Measurements from ENCODE around the gene PPP1R14D. TPM values are rescaled to one million over a fixed set of nuclear protein-coding genes. Genes with fewer than 3 reads are reported as not detected.

The PPP1R14D gene
- total RNA-seq, 1 experiment from 2014 or later = not detected

GRCh38 chr15:40789999-40790398 is 38.5 kb downstream of the PPP1R14D start:
- Histone ChIP-seq H3K4ac (ENCODE audit: low read depth, low read length) (no peak overlapping the region), H3K27me3 (ENCODE audit: insufficient read depth, low read length) (no peaks in the 10 kb centered on the region), H2BK20ac (ENCODE audit: low read depth, low read length, poor library complexity, severe bottlenecking) (no peak overlapping the region), H3K79me2 (ENCODE audit: insufficient read depth, low read length) (no peaks in the 10 kb centered on the region), H4K8ac (replicated peaks; ENCODE audit: insufficient read length, low read depth, low read length) (no peak overlapping the region), H2AK5ac (ENCODE audit: insufficient read length, low read length) (no peak overlapping the region), H2BK12ac (ENCODE audit: insufficient read length, low read depth, low read length) (no peak overlapping the region), H3K9me3 (ENCODE audit: control insufficient read depth, low read depth, low read length) (no peaks in the 10 kb centered on the region), H2BK120ac (ENCODE audit: low read depth, low read length, poor library complexity, severe bottlenecking) (no peak overlapping the region), H3K23me2 (ENCODE audit: insufficient read length, low read depth, low read length, poor library complexity, severe bottlenecking) (no peaks in the 10 kb centered on the region), H2BK5ac (ENCODE audit: insufficient read length, low read length) (no peak overlapping the region), H4K91ac (ENCODE audit: insufficient read length, low read depth, low read length) (no peak overlapping the region), H3K4me2 (ENCODE audit: insufficient read depth, insufficient read length, low read length) (no peak overlapping the region), H3K9ac (ENCODE audit: extremely low read depth, insufficient read length, low read length) (no peak overlapping the region), H3K14ac (ENCODE audit: insufficient read depth, low read length) (no peak overlapping the region), H3K18ac (ENCODE audit: insufficient read length, low read depth, low read length) (no peak overlapping the region), H4K5ac (ENCODE audit: insufficient read length, low read depth, low read length) (no peak overlapping the region), H3K79me1 (ENCODE audit: insufficient read depth, low read depth, low read length, poor library complexity, severe bottlenecking) (peaks cover 4% of the 10 kb centered on the region), H3K56ac (ENCODE audit: insufficient read length, low read depth, low read length) (no peak overlapping the region), H2AFZ (ENCODE audit: low read length) (no peak overlapping the region), H3K4me1 (ENCODE audit: insufficient read depth, low read length) (peaks cover 9% of the 10 kb centered on the region; the same call in 1 of the 2 replicates), H4K20me1 (ENCODE audit: control insufficient read depth, insufficient read depth, insufficient read length) (no peaks in the 10 kb centered on the region), H3T11ph (ENCODE audit: low read length) (no peak overlapping the region), H3K23ac (ENCODE audit: insufficient read length, low read depth, low read length) (no peak overlapping the region), H2BK15ac (ENCODE audit: low read depth, low read length) (no peak overlapping the region), H3K27ac (ENCODE audit: insufficient read length, low read depth, low read length) (no peak overlapping the region)
- no peak overlapping the region for H3K27ac Mint-ChIP-seq
- no peak for DNase-seq
- no peaks in the 10 kb centered on the region for H3K27me3 Mint-ChIP-seq (ENCODE audit: low read depth)
- H3K9me3 Mint-ChIP-seq = no peaks in the 10 kb centered on the region
- peaks cover 44 to 45% of the 10 kb centered on the region in 2 experiments for H3K4me1 Mint-ChIP-seq
- no peak overlapping the region for H3K4me3 Mint-ChIP-seq
- WGBS (ENCODE audit: extremely low coverage, insufficient read length, low lambda C conversion rate) = no CpG with 5 or more reads among the region's 8 CpGs
- peaks cover 6 to 14% (median 13%) of the 10 kb centered on the region in 3 experiments; a peak in 5 of 7 replicates for H3K36me3 Mint-ChIP-seq (ENCODE audit: insufficient read depth in 1 of 3, low read depth in 3 of 3)
- no peak for TF ChIP-seq CTCF (conservative IDR thresholded peaks at IDR 0.05)

Data from H9 (cell line).